OCI-LY1 (cell line): ENCODE data around the gene RILP.

Source experiments
- H2AFZ ChIP-seq: fragments of 200-600 bp; sonication (generic), shearing (Covaris generic); 2 replicates; pipeline ENCODE4 v1.6.0; 2014; ENCODE audit warnings: antibody characterized with exemption, mild to moderate bottlenecking, low read length
- H3F3A ChIP-seq: fragments of 200-600 bp; sonication (generic), shearing (Covaris generic); 2 replicates; pipeline ENCODE4 v1.6.0; 2014; ENCODE audit warnings: mild to moderate bottlenecking, antibody characterized with exemption, low read length, moderate library complexity; ENCODE audit not compliant: insufficient read depth
- H3K27ac ChIP-seq: fragments of 200-600 bp; sonication (generic); 2 replicates; pipeline ENCODE4 v1.5.1; 2014; ENCODE audit warnings: low read length, mixed run types, mild to moderate bottlenecking, low read depth; ENCODE audit not compliant: poor library complexity, severe bottlenecking
- H3K27me3 ChIP-seq: fragments of 200-600 bp; sonication (generic); 2 replicates; pipeline ENCODE4 v1.6.0; 2014; ENCODE audit warnings: antibody characterized with exemption, mild to moderate bottlenecking, low read length, moderate library complexity; ENCODE audit not compliant: insufficient read depth
- H3K36me3 ChIP-seq: fragments of 200-600 bp; sonication (generic); 2 replicates; pipeline ENCODE4 v1.6.1; 2014; ENCODE audit warnings: mild to moderate bottlenecking, antibody characterized with exemption, low read length, moderate library complexity, mixed read lengths; ENCODE audit not compliant: insufficient read depth
- H3K4me1 ChIP-seq: fragments of 200-600 bp; sonication (generic); 2 replicates; pipeline ENCODE4 v1.5.1; 2014; ENCODE audit warnings: mild to moderate bottlenecking, low read length, moderate library complexity; ENCODE audit not compliant: insufficient read depth, severe bottlenecking
- H3K4me2 ChIP-seq: fragments of 200-600 bp; sonication (generic), shearing (Covaris generic); 2 replicates; pipeline ENCODE4 v1.6.1; 2014; ENCODE audit warnings: low read length
- H3K4me3 ChIP-seq: fragments of 200-600 bp; sonication (generic); 2 replicates; pipeline ENCODE4 v1.5.1; 2014; ENCODE audit warnings: low read length, low read depth, mild to moderate bottlenecking, mixed read lengths; ENCODE audit not compliant: poor library complexity, severe bottlenecking
- H3K79me2 ChIP-seq: fragments of 200-600 bp; shearing (Covaris generic); 2 replicates; pipeline ENCODE4 v1.6.1; 2016; ENCODE audit warnings: mixed run types, low read length, mixed read lengths; ENCODE audit not compliant: insufficient read depth
- H3K9ac ChIP-seq: fragments of 200-600 bp; sonication (generic), shearing (Covaris generic); 2 replicates; pipeline ENCODE4 v1.6.1; 2014; ENCODE audit warnings: mild to moderate bottlenecking, low read length, mixed read lengths
- H3K9me2 ChIP-seq: fragments of 200-600 bp; sonication (generic), shearing (Covaris generic); 2 replicates; pipeline ENCODE4 v1.6.1; 2014; ENCODE audit warnings: low read depth, mild to moderate bottlenecking, low read length, mixed read lengths
- H3K9me3 ChIP-seq: fragments of 200-600 bp; shearing (Covaris generic); 2 replicates; pipeline ENCODE4 v1.6.1; 2014; ENCODE audit warnings: low read length, mixed read lengths
- H4K20me1 ChIP-seq: fragments of 200-600 bp; sonication (generic), shearing (Covaris generic); 2 replicates; pipeline ENCODE4 v1.6.0; 2016; ENCODE audit warnings: mild to moderate bottlenecking, low read length; ENCODE audit not compliant: insufficient read depth
- CTCF ChIP-seq: fragments of 200-600 bp; sonication (generic), shearing (Covaris generic); IDR thresholded peaks from 2 replicates; pipeline ENCODE4 v1.5.1; 2017; ENCODE audit warnings: mild to moderate bottlenecking, antibody characterized with exemption, low read length, moderate library complexity, mixed read lengths
- EZH2 ChIP-seq: fragments of 200-600 bp; sonication (generic), shearing (Covaris generic); IDR thresholded peaks from 2 replicates; pipeline ENCODE4 v1.8.0; 2017; ENCODE audit warnings: borderline replicate concordance, mixed run types, mild to moderate bottlenecking, antibody characterized with exemption, low read length, moderate library complexity, mixed read lengths

Gene RILP

GRCh38 chr17:1628856-1629503 lies 20.7 kb downstream of the RILP start:
- no peak overlapping the region for H2AFZ ChIP-seq

GRCh38 chr17:1627982-1628855 lies 21.4 kb downstream of the RILP start, which contains the start of gene SLC43A2:
TSS of gene SLC43A2 (minus strand) at chr17:1628834. CDS start at chr17:1627874, 960 bp downstream.
- Histone ChIP-seq H3K27ac (peak within 1 kb of the TSS; percentile 96), H3K4me2 (peak within 1 kb of the TSS; percentile 96)

More at GRCh38 chr17:1628856-1629503, 20.7 kb downstream of the RILP start:
- Histone ChIP-seq H3K4me3 (peak overlapping the region; percentile 92), H3K4me2 (peak overlapping the region; percentile 96), H3K36me3 (peaks cover 35% of the 10 kb centered on the region), H3K27ac (peak overlapping the region; percentile 96), H3K9me2 (no peaks in the 10 kb centered on the region), H3F3A (no peaks in the 10 kb centered on the region), H3K9ac (peak overlapping the region; percentile 92), H3K79me2 (peaks cover 24% of the 10 kb centered on the region), H3K27me3 (no peaks in the 10 kb centered on the region), H4K20me1 (no peaks in the 10 kb centered on the region), H3K9me3 (no peaks in the 10 kb centered on the region), H3K4me1 (peaks cover 43% of the 10 kb centered on the region)
- no peak for TF ChIP-seq EZH2
- TF ChIP-seq CTCF = peak; percentile 52

More at GRCh38 chr17:1627982-1628855, 21.4 kb downstream of the RILP start, which contains the start of gene SLC43A2:
- Histone ChIP-seq H2AFZ (no peak within 1 kb of the TSS), H4K20me1 (no peaks in the 10 kb centered on the region), H3K9me2 (no peaks in the 10 kb centered on the region), H3K79me2 (peaks cover 24% of the 10 kb centered on the region), H3K9me3 (no peaks in the 10 kb centered on the region), H3F3A (no peaks in the 10 kb centered on the region), H3K27me3 (no peaks in the 10 kb centered on the region), H3K4me3 (peak within 1 kb of the TSS; percentile 92), H3K4me1 (peaks cover 43% of the 10 kb centered on the region), H3K9ac (peak within 1 kb of the TSS; percentile 92), H3K36me3 (peaks cover 43% of the 10 kb centered on the region)
- TF ChIP-seq EZH2 (no peak), CTCF (no peak)
